ENCODE results near the gene ARID5B. TPM values are rescaled to one million over a fixed set of nuclear protein-coding genes. Genes with fewer than 3 reads are reported as not detected.
"Not testable (repeated sequence)": the region's sequence is repeated elsewhere in the genome, so short reads cannot be mapped to it uniquely, and the experiment has no call there.

ARID5B gene
- total RNA-seq, 1 donor from 2014 or later: 63.7 TPM

DNA sequence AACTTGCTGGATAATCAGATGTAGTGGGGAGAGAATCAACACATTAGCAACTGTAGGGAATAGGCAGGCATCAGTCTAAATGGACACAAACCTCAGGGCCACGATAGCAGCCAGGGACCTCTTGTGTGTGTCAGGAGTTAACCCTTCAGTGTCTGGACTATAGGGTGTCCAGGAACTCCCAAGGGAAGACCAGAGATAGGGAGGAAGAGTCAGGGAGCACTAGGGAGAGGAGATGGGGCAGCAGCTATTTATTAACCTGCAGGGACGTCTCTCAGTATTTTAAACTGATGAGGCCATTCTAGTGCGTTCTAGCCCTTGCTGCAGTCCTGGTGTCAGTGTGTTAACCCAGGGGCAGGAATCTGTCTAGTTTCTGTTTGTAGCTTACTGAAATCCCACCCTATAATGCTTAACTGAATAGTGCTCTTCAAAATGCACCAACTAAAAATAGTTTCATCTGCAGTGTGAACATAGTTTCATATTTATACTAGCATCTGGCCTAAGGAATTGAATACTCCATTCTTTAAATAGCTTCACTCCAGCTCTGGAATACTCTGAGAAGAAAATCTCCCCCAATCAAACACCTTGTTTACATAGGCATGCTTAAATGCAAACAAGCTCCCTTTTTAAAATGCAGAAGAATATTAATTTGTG, 62.7 kb downstream of the ARID5B start:
- DNase-seq (ENCODE audit: low spot score): no peak

DNA sequence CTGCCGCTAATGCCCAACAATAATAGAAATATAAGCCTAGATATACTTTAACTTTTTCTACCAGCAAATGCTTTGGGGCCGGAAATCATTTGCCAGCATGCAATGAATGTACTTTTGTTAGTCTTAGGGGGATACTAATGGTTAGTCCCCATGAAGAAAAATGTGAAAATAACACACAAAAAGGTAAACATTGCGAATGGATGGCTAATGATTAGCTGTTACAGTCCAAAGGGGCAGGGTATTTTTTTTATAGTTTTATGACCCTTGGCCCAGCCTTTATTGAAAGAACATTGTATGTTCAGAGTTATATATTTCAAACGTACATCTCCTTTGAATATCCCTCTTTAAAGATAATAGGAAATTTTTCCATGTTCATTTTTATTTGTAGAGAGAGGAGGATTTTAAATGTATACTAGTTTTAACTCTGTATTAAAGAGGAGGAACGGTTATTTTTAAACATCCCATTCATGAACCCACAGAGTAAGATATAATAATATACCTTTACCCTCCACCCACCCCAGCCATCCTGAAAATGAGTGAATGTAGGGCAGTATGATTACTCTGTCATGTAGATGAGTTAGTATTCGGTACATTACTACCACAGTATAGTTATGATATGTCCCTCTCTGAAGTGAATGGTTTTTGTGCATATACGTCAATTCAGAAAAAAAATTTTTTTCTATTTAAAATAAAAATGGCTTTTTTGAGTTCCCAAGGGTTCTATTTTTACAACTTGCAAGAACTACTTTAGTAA, 63.6 kb downstream of the ARID5B start:
- DNase-seq (ENCODE audit: low spot score): no peak

DNA sequence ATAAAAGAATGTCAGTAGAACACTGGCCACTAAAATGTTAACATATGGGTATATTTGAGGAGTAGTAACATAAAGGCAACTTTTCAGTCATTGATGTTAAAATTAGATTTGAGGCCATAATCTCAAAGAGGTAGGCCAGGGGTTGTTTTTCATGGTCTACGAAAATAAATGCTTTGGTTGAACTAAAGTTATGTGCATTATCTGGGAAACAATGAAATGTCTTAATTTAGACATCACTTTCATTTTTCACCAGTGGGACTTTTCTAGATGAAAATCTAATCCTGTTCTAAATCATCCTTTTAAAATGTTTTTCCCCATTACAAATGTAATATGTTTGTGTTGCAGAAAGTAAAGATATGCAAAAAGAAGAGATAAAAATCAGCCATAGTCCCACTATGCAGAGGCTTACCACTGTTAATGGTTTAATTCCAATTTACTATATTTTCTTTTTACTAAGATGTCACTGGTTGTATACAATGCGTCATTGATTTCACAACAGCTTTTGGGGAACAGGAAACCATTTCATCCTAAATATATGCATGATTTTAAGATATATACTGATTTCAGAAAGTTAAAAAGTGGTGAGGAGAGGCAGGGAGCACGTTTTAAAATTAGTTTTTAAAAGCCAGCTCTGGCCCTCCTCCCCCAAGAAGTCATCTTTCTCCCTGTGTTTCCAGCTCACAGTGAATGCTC, 64.3 kb downstream of the ARID5B start:
- no peak for DNase-seq (ENCODE audit: low spot score)

DNA sequence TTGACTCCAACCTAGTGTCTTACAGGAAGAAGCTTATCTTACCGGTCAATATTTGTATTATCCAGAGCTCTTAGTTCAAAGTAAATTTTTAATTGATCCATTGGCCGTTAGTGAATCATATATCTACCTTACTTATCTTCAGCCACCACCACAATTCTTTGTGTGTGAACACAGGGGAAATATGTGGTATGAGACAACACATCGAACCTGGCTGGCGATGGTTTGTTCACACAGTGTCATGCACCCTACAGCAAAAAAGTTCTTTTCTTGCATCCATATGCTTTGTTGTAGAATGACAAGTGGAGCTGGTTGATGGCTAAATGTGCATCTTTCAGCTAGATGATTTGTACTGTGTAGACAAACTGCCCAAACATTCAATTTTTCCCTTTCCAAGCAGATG, 65.8 kb downstream of the ARID5B start:
- DNase-seq (ENCODE audit: low spot score): no peak

DNA sequence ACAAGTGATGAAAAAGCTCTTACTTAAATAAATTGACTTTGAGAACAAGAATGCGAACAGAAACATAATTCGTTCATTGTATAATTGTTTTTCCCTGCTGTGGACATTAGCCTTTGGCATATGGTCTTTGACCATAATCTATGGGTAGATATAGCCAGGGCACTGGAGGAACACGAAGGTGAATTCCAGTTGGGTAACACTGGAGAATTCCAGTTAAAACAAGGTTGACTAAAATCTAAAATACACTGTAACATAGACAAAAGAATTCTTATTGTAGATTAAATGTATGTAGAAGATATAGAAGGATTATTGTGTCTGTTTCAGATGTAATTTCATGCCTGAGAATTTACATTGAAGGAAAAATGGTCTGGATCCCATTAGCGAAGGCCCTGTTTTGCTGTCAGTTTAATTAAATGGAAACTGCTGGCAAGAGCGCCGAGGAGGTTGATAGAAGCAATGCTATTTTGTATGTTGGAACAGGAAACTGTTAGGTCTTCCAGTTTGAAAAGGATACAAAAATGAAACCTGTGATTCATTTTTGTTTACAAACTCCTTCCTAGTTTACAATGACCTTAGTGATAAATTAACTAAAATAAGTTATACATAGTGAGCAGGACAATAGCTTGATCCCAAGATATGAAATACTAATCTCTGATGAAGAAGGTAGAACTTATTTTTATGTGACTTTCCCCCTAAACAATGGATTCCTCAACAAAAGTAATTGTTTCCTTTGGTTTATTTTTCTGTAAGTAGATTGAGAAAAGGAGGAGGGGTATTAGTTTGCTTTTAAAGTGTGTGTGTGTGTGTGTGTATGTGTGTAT, 68.9 kb downstream of the ARID5B start:
- no peak for DNase-seq (ENCODE audit: low spot score)

DNA sequence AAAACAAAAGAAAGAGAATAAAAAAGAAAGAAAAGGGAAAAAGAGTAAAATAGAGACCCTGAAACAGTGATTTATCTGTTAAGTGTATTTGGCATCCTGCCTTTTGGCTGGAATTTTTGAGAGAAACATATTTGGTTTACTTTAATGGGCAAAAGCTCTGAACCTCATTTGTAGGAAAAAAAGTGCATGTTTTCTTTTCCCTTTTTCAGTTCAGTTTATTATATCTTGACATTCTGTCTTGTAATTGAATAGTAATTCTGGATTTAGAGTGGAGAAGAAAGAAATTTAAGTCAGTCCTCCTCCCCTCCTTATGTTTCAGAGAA, 69.5 kb downstream of the ARID5B start:
- no peak for DNase-seq (ENCODE audit: low spot score)

DNA sequence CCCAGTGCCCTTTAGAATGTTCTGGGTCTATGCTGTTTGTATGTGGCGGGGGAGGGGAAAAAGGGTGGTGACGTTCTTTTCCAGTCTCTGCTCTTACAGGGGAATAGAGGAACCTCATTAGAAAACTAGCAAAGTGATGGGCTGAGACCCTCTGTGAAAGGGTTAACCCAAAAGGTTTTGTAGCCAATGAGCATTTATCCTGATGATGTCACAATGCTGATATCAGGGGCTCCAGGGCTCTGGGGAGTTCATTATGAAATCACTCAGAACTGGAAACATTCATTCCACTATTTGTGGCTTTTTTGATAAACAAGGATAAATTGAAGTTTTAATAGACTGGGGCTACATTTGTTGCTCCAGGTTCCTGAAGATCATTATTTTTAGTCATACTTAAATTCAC, 71.7 kb downstream of the ARID5B start:
- no peak for DNase-seq (ENCODE audit: low spot score)

DNA sequence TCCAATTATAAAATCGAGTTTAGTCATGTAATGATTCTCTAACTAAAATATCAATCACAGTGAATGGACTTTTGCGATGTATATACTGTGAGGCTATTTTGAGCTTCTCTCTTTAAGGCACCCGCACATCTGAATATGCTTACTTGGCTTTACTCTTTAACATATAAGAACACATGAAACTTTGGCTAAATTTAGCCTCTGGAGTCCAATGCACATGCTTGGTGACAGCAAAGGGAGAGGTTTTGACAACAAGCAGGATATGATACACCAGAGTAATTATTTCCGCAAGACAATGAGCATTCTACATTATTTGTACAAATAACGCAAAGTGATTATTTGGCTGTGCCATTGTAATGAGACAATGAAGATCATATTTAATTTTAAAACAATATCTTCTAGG, 72.4 kb downstream of the ARID5B start:
- no peak for DNase-seq (ENCODE audit: low spot score)

DNA sequence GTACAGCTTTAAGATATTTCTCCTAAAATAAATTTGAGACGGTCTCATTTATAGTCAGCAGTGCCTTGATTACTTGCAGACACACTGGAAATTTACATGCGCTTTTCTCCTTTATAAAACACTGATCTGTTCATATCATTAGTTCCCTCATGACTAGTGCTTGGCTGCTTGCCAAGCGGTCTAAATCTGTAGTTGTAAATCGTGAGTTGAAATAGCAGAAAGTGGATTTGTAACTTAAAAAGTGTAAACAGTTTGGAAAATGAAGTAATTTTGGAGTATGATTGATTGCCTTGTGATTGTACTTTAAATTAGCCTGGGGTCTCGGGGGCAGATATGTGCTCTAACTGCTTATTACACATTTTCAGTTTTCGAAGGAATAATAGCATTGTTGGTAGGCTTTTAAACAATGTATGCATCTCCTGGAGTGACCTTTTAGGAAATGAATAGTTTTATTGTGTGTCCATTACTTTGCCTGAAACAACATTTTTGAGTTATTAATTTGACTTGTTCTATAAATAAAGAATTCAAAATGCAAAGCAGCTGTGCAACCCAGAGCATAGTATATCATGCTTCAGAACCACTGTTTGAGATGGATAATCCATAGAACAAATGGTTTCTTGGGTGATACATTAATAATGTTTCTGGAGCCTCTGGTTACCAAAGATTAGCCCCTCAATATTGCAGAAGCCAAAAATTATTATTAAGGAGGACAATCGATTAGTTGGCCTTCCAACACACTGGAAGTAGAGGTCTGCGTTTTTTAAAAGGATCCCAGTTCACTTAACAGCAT, 73.3 kb downstream of the ARID5B start:
- DNase-seq (ENCODE audit: low spot score): no peak

DNA sequence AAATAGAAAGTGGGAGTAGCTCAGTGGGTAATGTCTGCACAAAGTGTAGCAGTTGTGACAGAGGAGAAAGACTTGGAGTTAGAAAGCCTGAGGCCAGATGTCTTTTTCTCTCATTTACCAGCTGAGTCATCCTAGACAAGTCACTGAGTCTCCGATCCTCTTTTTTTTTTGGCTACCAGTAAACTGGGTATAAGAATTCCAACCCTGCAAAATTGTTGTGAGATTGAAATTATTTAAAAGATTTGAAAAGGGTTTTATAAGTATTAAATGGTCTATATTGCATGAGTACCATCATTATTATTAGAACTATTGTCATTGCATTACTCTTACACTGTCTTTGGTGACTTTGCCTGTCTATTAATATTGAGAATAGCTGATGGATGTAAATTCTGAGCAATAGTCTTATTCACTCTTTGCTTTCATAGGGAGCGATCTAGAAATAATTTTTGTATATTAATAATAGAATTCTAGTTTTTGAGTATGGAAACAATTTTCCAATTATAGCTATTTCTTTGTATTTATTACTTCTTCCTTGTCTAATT, 74.0 kb downstream of the ARID5B start:
- DNase-seq (ENCODE audit: low spot score): no peak

DNA sequence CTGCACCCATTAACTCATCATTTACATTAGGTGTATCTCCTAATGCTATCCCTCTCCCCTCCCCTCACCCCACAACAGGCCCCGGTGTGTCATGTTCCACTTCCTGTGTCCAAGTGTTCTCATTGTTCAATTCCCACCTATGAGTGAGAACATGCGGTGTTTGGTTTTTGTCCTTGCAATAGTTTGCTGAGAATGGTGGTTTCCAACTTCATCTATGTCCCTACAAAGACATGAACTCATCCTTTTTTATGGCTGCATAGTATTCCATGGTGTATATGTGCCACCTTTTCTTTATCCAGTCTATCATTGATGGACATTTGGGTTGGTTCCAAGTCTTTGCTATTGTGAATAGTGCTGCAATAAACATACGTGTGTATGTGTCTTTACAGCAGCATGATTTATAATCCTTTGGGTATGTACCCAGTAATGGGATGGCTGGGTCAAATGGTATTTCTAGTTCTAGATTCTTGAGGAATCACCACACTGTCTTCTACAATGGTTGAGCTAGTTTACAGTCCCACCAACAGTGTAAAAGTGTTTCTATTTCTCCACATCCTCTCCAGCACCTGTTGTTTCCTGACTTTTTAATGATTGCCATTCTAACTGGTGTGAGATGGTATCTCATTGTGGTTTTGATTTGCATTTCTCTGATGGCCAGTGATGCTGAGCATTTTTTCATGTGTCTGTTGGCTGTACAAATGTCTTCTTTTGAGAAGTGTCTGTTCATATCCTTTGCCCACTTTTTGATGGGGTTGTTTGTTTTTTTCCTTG, 75.6 kb downstream of the ARID5B start:
- not testable (repeated sequence) for DNase-seq (ENCODE audit: low spot score)

DNA sequence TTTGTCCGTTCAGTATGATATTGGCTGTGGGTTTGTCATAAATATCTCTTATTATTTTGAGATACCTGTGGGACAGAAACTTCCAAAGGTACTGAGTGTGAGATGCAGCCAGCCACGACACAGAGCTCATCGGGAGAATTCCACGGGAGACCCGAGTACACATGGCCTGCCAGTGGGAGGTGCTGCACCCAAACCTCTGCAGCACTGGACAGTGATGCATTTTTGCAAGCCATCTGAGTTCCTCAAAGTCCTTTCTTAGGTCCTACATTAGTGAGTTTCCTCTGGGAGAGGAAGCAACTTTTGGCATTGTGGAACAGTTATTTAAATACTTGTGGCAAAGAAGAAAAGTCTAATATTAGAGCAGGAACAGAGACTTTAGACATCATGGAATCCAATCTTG, 77.5 kb downstream of the ARID5B start:
- no peak for DNase-seq (ENCODE audit: low spot score)

DNA sequence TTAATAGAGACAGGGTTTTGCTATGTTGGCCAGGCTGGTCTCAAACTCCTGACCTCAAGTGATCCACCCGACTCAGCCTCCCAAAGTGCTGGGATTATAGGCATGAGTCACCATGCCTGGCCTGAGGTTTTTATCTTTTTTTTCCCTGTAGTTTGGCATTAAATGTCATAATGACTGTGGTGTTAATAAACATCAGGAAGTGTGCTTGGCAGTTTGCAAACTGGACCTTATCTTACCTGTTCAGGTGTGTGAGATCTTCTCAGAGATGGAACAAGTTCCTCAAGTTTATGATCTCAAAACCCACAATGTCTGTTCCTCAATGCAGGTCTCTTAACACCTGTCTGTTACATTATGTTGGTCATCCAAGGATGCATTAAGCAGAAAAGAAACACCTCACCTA, 80.0 kb downstream of the ARID5B start:
- DNase-seq (ENCODE audit: low spot score): no peak

DNA sequence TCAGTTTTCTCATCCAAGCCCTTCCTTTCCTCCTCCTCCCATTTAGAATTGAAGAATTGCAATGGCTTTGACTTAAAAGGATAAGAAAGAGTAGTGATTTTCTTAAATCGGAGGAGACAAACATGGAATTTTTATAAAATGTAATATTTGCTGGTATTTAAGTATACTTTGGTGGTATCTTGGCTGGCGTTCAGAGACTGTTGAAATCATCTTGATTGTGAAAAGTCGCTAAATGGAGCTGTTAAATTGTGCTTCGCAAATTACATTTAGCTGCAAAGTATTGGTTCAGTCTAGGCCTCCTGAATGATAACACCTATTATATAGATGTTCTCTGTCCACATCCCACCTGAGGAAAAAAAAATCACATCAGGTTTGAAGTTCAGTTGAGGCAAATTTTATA, 81.8 kb downstream of the ARID5B start:
- DNase-seq (ENCODE audit: low spot score): no peak

DNA sequence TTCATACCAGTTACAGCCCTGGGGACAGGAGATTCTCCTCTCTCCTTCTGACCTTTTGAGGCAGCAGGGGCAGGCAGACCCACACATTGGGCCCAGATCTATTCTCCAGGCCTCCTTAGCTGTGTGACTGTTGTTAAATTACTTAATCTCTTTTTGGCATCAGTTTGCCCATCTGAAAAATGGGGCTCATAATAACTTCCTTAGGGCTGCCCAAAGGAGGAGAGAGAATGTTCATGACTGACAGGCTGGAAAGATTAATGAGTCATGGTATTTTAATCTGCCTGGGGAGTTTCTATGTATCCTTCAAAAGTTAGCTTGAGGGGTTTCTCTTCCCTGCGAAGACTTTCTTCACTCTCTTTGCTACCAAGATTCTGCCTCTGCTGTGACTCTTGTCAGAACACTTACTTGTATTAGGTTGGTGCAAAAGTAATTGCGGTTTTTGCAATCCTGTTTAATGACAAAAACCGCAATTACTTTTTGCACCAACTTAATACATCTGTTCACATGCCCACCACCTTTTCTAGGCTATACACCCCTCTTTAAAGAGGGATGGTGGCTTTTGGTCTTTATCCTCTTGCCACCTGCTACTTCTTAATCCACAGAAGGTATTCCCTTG, 83.4 kb downstream of the ARID5B start:
- DNase-seq (ENCODE audit: low spot score): no peak

DNA sequence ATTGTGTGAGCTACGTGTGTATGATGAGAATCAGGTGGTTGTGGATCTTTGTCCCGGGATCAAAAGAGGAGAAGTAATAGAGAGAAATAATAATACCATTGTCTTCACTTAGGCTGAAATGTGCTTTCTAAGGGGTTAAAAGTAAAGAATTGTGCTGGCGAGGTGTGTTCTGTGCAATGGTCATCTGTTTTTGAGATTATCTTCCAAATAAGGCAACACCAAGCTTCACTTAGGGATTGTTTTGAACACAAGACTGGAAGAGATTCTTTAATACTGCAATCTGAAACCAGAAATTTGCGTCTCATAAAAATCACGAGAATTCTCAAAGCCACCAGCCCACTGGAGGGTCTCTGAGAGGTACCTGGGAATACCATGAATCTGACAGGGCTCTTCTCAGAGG, 84.2 kb downstream of the ARID5B start:
- DNase-seq (ENCODE audit: low spot score): no peak

DNA sequence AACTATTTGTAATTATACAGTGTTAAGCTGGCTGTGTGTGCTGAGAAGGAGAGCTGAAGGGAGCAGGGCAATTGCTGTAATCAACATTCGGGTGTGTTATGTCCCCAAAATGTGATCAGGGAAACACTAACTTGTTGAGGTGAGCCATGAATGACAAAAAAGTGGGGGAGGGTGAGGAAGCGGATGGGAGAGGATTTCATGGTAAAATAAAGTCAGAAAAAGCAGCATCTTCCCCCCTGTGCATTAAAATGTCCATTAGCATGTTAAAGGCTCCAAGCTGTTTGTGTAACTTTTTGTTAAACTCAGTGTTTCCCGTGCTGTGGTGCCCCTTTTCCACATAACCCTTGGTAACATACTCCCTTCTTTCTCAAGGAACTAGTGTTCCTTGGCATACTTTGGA, 84.9 kb downstream of the ARID5B start:
- no peak for DNase-seq (ENCODE audit: low spot score)

DNA sequence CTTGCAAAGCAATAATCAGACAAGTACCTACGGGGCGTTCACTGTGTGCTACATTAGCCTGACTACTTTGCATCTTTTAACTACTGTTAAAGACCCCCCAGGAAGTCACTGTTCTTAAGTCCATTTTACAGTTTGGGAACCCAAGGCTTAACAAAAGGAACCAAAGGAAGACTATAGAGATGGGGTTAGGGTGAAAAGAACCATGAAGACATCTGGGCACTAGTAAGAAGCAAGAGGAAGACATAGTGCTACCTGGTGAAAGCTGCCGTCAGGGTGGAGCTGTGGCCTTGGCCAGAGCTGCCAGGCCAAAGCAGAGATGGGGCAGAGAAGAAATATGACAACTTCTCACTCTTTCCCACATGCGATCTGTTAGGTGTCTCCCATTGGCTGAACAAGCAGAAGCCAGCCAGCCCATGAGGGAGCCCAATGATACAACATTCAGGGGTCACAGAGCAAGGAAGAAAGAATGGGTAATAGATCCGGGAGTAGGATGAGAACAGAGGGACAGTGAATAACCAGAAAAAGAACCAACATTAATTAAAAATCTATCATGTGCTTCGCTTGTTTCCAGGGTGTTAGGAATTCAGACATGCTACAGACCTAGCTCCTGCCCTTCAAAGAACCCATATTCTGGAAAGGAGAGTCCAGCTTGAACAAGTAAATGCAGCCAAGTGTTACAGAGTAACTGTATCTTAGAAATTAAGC, 85.4 kb downstream of the ARID5B start:
- DNase-seq (ENCODE audit: low spot score): no peak

DNA sequence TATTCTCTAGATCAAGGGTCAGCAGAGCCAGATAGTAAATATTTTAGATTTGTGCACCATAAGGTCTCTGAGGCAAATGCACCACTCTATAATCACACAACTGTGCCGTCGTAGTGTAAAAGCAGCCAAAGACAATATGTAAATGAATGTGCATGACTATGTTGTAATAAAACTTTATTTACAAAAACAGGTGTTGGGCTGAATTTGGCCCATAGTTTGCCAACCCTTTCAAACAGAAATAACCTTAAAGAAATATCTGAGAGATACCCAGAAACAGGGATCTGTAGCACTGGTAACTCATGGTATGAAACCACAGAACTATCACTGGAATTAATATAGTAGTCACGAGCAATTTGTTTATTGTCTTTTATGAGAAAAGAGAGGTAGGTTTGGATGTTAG, 86.0 kb downstream of the ARID5B start:
- no peak for DNase-seq (ENCODE audit: low spot score)
